Gastrocnemius medialis (tissue), 4 donors: ENCODE results near the gene CDK11B. TPM values are rescaled to one million over a fixed set of nuclear protein-coding genes. Genes with fewer than 3 reads are reported as not detected.
A peak's percentile ranks its signal among the peaks of the same experiment; 100 is the strongest.
"Not testable (repeated sequence)": the region's sequence is repeated elsewhere in the genome, so short reads cannot be mapped to it uniquely, and the experiment has no call there.

ENCODE experiments used
- ATAC-seq, 2 donors: fragments of 150-250 bp; one replicate each; pipeline ENCODE4 v1.9.1; 2016
- DNase-seq, 2 donors: peaks; one replicate each; pipeline ENCODE4 v3.0.0-alpha.2; 2019
- H3K27ac ChIP-seq, 4 donors: fragments of 200-600 bp; sonication (generic); 1 replicate in 1 of 4; 2 replicates in 3 of 4; pipeline ENCODE4 v1.5.1; 2016 to 2018; ENCODE audit warnings: mild to moderate bottlenecking in 2 of 4, moderate library complexity in 1 of 4
- H3K27me3 ChIP-seq, 3 donors: fragments of 200-600 bp; sonication (generic) in 2 of 3; 1 replicate in 1 of 3; 2 replicates in 2 of 3; pipeline versions ENCODE4 v1.5.1 to v1.6.0; 2016 to 2019; ENCODE audit warnings: mild to moderate bottlenecking in 1 of 3, moderate library complexity in 1 of 3
- H3K36me3 ChIP-seq, 2 donors: fragments of 200-600 bp; sonication (generic) in 1 of 2; one replicate each; pipeline ENCODE4 v1.5.1; 2017 to 2018
- H3K4me1 ChIP-seq, 2 donors: fragments of 200-600 bp; sonication (generic) in 1 of 2; one replicate each; pipeline ENCODE4 v1.5.1; 2016 to 2017; ENCODE audit warnings: mild to moderate bottlenecking in 2 of 2
- H3K4me3 ChIP-seq, 4 donors: fragments of 200-600 bp; sonication (generic) in 3 of 4; 1 replicate in 1 of 4; 2 replicates in 3 of 4; pipeline ENCODE4 v1.5.1; 2016 to 2019; ENCODE audit warnings: mild to moderate bottlenecking in 2 of 4
- H3K9me3 ChIP-seq, 3 donors: fragments of 200-600 bp; sonication (generic) in 2 of 3; 1 replicate in 1 of 3; 2 replicates in 2 of 3; pipeline ENCODE4 v1.5.1; 2016 to 2019
- CTCF ChIP-seq, 5 experiments: fragments of 450-650 bp in 3 of 5; fragments of 200-600 bp in 2 of 5; sonication (generic) in 2 of 5; IDR thresholded peaks in 4 of 5; conservative IDR thresholded peaks in 1 of 5; 1 replicate in 4 of 5; 2 replicates in 1 of 5; pipeline ENCODE4 v1.5.1; 2016 to 2019; ENCODE audit warnings: antibody characterized with exemption in 5 of 5, mild to moderate bottlenecking in 3 of 5, moderate library complexity in 3 of 5
- POLR2A ChIP-seq, 2 donors: fragments of 450-650 bp; IDR thresholded peaks; one replicate each; pipeline ENCODE4 v1.6.1; 2017; ENCODE audit warnings: antibody characterized with exemption in 2 of 2, mild to moderate bottlenecking in 2 of 2, moderate library complexity in 2 of 2
- in situ Hi-C, 4 donors: fragments of 200-750 bp; cut with MboI; loops; one replicate each; pipeline versions ENCODE4 v1.15.0 to v1.8.0; 2017; ENCODE audit warnings: low sequenced_read_pairs in 4 of 4
- intact Hi-C: fragments of 100-400 bp; cut with DNase I; formaldehyde crosslinking; loops from one replicate; pipeline ENCODE4 v1.15.1; 2023; ENCODE audit warnings: low total_unique reads
- total RNA-seq, 4 donors: library from RNA; depleted of rRNA; stranded (reverse); fragments of >200 nt; gene quantifications; one replicate each; pipeline versions ENCODE4 v1.1.0 to v1.2.3, GENCODE V29; 2016

CDK11B gene
- total RNA-seq, 4 donors from 2014 or later, result 19.5 to 49.0 (median 42.2) TPM

GRCh38 chr1:1699061-1699460 lies 40.3 kb upstream of the CDK11B start:
- ATAC-seq, intact Hi-C loops, H3K27ac ChIP-seq, DNase-seq, H3K36me3 ChIP-seq, H3K4me1 ChIP-seq, H3K4me3 ChIP-seq, in situ Hi-C loops, H3K27me3 ChIP-seq, H3K9me3 ChIP-seq: not testable (repeated sequence)

- ATAC-seq, in situ Hi-C loops, H3K27ac ChIP-seq, DNase-seq, H3K9me3 ChIP-seq, H3K4me1 ChIP-seq, H3K27me3 ChIP-seq, intact Hi-C loops, H3K4me3 ChIP-seq, H3K36me3 ChIP-seq: not testable (repeated sequence)
Measured at GRCh38 chr1:1697358-1698183, 38.8 kb upstream of the CDK11B start.

- in situ Hi-C loops, H3K4me3 ChIP-seq, H3K27me3 ChIP-seq, H3K36me3 ChIP-seq, ATAC-seq, intact Hi-C loops, H3K9me3 ChIP-seq, DNase-seq, H3K4me1 ChIP-seq, H3K27ac ChIP-seq: not testable (repeated sequence)
Measured at GRCh38 chr1:1696431-1697357, 37.9 kb upstream of the CDK11B start.

- Histone ChIP-seq H3K4me3 (peak within 1 kb of the TSS; percentile 66 to 84 (median 72)), H3K27ac (peak within 1 kb of the TSS; percentile 83 to 93 (median 88))
- H3K4me1 ChIP-seq, intact Hi-C loops, H3K27me3 ChIP-seq, H3K9me3 ChIP-seq, in situ Hi-C loops, H3K36me3 ChIP-seq: not testable (repeated sequence)
- ATAC-seq (peak; percentile 88 to 91), DNase-seq (peak; percentile 87 to 93)
- TF ChIP-seq POLR2A (IDR thresholded peaks at IDR 0.05), result peak in 1 of 2 donors; percentile 8
- TF ChIP-seq CTCF (IDR thresholded peaks at IDR 0.05 in 4 of 5, conservative IDR thresholded peaks at IDR 0.05 in 1 of 5), result peak in 2 of 5 experiments; percentile 22 to 27
Measured at GRCh38 chr1:1692714-1693647, 34.2 kb upstream of the CDK11B start, which contains the start of gene SLC35E2B. Gene SLC35E2B (minus strand): TSS chr1:1692795. CDS start chr1:1676699, 16,096 bp downstream.

- H3K27me3 ChIP-seq, H3K4me1 ChIP-seq, in situ Hi-C loops, H3K9me3 ChIP-seq, H3K36me3 ChIP-seq, intact Hi-C loops: not testable (repeated sequence)
- DNase-seq, result peak; percentile 31 to 72
- peak in 1 of 2 donors; percentile 21 for TF ChIP-seq POLR2A (IDR thresholded peaks at IDR 0.05)
- peak; percentile 50 to 63 for ATAC-seq
- Histone ChIP-seq H3K4me3 (peak overlapping the region; percentile 66 to 84 (median 72)), H3K27ac (peak overlapping the region; percentile 83 to 93 (median 88))
Measured at GRCh38 chr1:1692324-1692713, 33.5 kb upstream of the CDK11B start.

GRCh38 chr1:1691443-1691842 lies 32.6 kb upstream of the CDK11B start:
- H3K9me3 ChIP-seq, in situ Hi-C loops, H3K4me1 ChIP-seq, H3K36me3 ChIP-seq, DNase-seq, H3K27me3 ChIP-seq, ATAC-seq, intact Hi-C loops: not testable (repeated sequence)
- peak overlapping the region in 2 of 4 donors; percentile 34 to 38 for H3K4me3 ChIP-seq
- peak overlapping the region in 1 of 4 donors; percentile 45 for H3K27ac ChIP-seq

- in situ Hi-C loops, intact Hi-C loops, H3K27ac ChIP-seq, H3K36me3 ChIP-seq, H3K4me3 ChIP-seq, H3K4me1 ChIP-seq, DNase-seq, H3K9me3 ChIP-seq, ATAC-seq, H3K27me3 ChIP-seq: not testable (repeated sequence)
Measured at GRCh38 chr1:1689526-1689925, 30.7 kb upstream of the CDK11B start.
